ENCODE data around the gene TSSK2. TPM values are rescaled to one million over a fixed set of nuclear protein-coding genes. Genes with fewer than 3 reads are reported as not detected.

TSSK2 gene
- total RNA-seq, 1 donor from 2014 or later, result not detected

- H3K4me3 ChIP-seq (ENCODE audit: insufficient read depth, low read depth, low read length), result no peak overlapping the region
- H3K4me3 Mint-ChIP-seq (ENCODE audit: unreplicated experiment), result peak overlapping the region; percentile 99
- no peak overlapping the region for H2AFZ ChIP-seq (ENCODE audit: low read depth, low read length)
- H3K36me3 Mint-ChIP-seq (ENCODE audit: low read depth, unreplicated experiment), result peaks cover 16% of the 10 kb centered on the region
- H3K4me1 Mint-ChIP-seq (ENCODE audit: low read depth, unreplicated experiment), result peaks cover 4% of the 10 kb centered on the region
- no peak for TF ChIP-seq EZH2 (IDR thresholded peaks at IDR 0.05; ENCODE audit: insufficient read depth, low read length)
- TF ChIP-seq, protein P1, sequence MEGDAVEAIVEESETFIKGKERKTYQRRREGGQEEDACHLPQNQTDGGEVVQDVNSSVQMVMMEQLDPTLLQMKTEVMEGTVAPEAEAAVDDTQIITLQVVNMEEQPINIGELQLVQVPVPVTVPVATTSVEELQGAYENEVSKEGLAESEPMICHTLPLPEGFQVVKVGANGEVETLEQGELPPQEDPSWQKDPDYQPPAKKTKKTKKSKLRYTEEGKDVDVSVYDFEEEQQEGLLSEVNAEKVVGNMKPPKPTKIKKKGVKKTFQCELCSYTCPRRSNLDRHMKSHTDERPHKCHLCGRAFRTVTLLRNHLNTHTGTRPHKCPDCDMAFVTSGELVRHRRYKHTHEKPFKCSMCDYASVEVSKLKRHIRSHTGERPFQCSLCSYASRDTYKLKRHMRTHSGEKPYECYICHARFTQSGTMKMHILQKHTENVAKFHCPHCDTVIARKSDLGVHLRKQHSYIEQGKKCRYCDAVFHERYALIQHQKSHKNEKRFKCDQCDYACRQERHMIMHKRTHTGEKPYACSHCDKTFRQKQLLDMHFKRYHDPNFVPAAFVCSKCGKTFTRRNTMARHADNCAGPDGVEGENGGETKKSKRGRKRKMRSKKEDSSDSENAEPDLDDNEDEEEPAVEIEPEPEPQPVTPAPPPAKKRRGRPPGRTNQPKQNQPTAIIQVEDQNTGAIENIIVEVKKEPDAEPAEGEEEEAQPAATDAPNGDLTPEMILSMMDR (IDR thresholded peaks at IDR 0.05; ENCODE audit: insufficient read depth, low read depth, low read length), result no peak
- no peak overlapping the region for H3K9ac ChIP-seq (ENCODE audit: low read length)
- peak overlapping the region; percentile 96 for H3K4me2 ChIP-seq (ENCODE audit: low read length)
- H3K27me3 Mint-ChIP-seq (ENCODE audit: low read depth, unreplicated experiment), result peaks cover 26% of the 10 kb centered on the region
- H3K4me1 ChIP-seq (ENCODE audit: insufficient read depth, low read length), result no peaks in the 10 kb centered on the region
- no peak overlapping the region for H3K27ac ChIP-seq (ENCODE audit: low read depth, low read length)
- no peaks in the 10 kb centered on the region for H3K9me3 ChIP-seq (ENCODE audit: insufficient read depth, low read depth, low read length)
- FAIRE-seq (no peak), DNase-seq (ENCODE audit: low read depth) (no peak)
- peaks cover 22% of the 10 kb centered on the region for H3K79me2 ChIP-seq (ENCODE audit: insufficient read depth, low read length)
- peaks cover 21% of the 10 kb centered on the region for H3K36me3 ChIP-seq (ENCODE audit: insufficient read depth, low read length)
- peak overlapping the region; percentile 26 for H3K27ac Mint-ChIP-seq (ENCODE audit: unreplicated experiment)
- H3K27me3 ChIP-seq (ENCODE audit: insufficient read depth, low read length), result peaks cover 10% of the 10 kb centered on the region
- peaks cover 28% of the 10 kb centered on the region for H4K20me1 ChIP-seq (ENCODE audit: insufficient read depth, low read length)
- peaks cover 5% of the 10 kb centered on the region for H3K9me3 Mint-ChIP-seq (ENCODE audit: unreplicated experiment)
Observed at GRCh38 chr22:19143212-19143611, 12.1 kb downstream of the TSSK2 start.

- Mint-ChIP-seq H3K36me3 (ENCODE audit: low read depth, unreplicated experiment) (peaks cover 16% of the 10 kb centered on the region), H3K4me3 (ENCODE audit: unreplicated experiment) (peak overlapping the region; percentile 99), H3K4me1 (ENCODE audit: low read depth, unreplicated experiment) (peaks cover 4% of the 10 kb centered on the region), H3K27me3 (ENCODE audit: low read depth, unreplicated experiment) (peaks cover 30% of the 10 kb centered on the region), H3K27ac (ENCODE audit: unreplicated experiment) (peak overlapping the region; percentile 88), H3K9me3 (ENCODE audit: unreplicated experiment) (peaks cover 5% of the 10 kb centered on the region)
- Histone ChIP-seq H4K20me1 (ENCODE audit: insufficient read depth, low read length) (peaks cover 28% of the 10 kb centered on the region), H3K79me2 (ENCODE audit: insufficient read depth, low read length) (peaks cover 22% of the 10 kb centered on the region), H2AFZ (ENCODE audit: low read depth, low read length) (peak overlapping the region; percentile 86), H3K9me3 (ENCODE audit: insufficient read depth, low read depth, low read length) (no peaks in the 10 kb centered on the region), H3K27ac (ENCODE audit: low read depth, low read length) (peak overlapping the region; percentile 66), H3K27me3 (ENCODE audit: insufficient read depth, low read length) (peaks cover 18% of the 10 kb centered on the region), H3K4me1 (ENCODE audit: insufficient read depth, low read length) (no peaks in the 10 kb centered on the region), H3K4me2 (ENCODE audit: low read length) (peak overlapping the region; percentile 96), H3K36me3 (ENCODE audit: insufficient read depth, low read length) (peaks cover 21% of the 10 kb centered on the region), H3K4me3 (ENCODE audit: insufficient read depth, low read depth, low read length) (peak overlapping the region; percentile 90), H3K9ac (ENCODE audit: low read length) (peak overlapping the region; percentile 96)
- FAIRE-seq (no peak), DNase-seq (ENCODE audit: low read depth) (peak; percentile 12)
- no peak for TF ChIP-seq EZH2 (IDR thresholded peaks at IDR 0.05; ENCODE audit: insufficient read depth, low read length)
- TF ChIP-seq, protein P1 (IDR thresholded peaks at IDR 0.05; ENCODE audit: insufficient read depth, low read depth, low read length), result no peak
Observed at GRCh38 chr22:19143967-19144400, 12.9 kb downstream of the TSSK2 start.

DNA sequence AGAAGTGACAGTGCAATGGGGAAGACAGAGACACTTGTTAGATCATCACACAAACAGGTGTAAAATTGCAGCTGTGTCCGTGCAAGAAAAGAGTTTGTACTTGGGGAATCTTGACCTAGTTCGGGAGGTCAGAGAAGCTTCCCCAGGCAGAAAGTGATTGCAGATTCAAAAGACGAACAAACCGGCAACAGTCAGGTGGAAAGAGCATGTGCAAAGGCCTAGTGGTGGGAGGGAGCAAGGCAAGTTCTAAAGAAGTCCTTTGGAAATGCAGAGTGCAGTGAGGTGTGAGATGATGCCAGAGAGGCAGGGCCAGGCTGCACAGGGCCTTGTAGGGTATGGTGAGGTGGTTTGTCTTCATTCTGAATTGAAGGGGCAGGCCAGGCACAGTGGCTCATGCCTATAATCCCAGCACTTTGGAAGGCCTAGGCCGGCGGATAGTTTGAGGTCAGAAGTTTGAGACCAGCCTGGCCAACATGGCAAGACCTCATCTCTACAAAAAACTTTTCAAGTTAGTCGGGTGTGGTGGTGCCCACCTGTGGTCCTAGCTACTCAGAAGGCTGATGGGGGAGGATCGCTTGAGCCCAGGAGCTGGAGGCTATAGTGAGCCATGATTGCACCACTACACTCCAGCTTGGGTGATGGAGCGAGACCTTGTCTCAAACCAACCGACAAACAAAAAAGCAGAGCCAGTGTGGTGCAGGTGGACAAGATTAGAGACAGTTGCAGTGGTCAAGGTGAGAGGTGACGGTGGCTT lies 15.3 kb downstream of the TSSK2 start:
- peaks cover 7% of the 10 kb centered on the region for H3K36me3 Mint-ChIP-seq (ENCODE audit: low read depth, unreplicated experiment)
- Histone ChIP-seq H3K4me2 (ENCODE audit: low read length) (no peak overlapping the region), H3K27ac (ENCODE audit: low read depth, low read length) (no peak overlapping the region), H3K9me3 (ENCODE audit: insufficient read depth, low read depth, low read length) (no peaks in the 10 kb centered on the region), H3K36me3 (ENCODE audit: insufficient read depth, low read length) (peaks cover 5% of the 10 kb centered on the region), H3K79me2 (ENCODE audit: insufficient read depth, low read length) (peaks cover 22% of the 10 kb centered on the region), H4K20me1 (ENCODE audit: insufficient read depth, low read length) (peaks cover 9% of the 10 kb centered on the region), H2AFZ (ENCODE audit: low read depth, low read length) (no peak overlapping the region), H3K4me3 (ENCODE audit: insufficient read depth, low read depth, low read length) (no peak overlapping the region), H3K9ac (ENCODE audit: low read length) (no peak overlapping the region), H3K27me3 (ENCODE audit: insufficient read depth, low read length) (peaks cover 28% of the 10 kb centered on the region), H3K4me1 (ENCODE audit: insufficient read depth, low read length) (no peaks in the 10 kb centered on the region)
- H3K9me3 Mint-ChIP-seq (ENCODE audit: unreplicated experiment), result peaks cover 10% of the 10 kb centered on the region
- peaks cover 37% of the 10 kb centered on the region for H3K27me3 Mint-ChIP-seq (ENCODE audit: low read depth, unreplicated experiment)
- DNase-seq (ENCODE audit: low read depth) (no peak), FAIRE-seq (no peak)
- peaks cover 4% of the 10 kb centered on the region for H3K4me1 Mint-ChIP-seq (ENCODE audit: low read depth, unreplicated experiment)
- H3K27ac Mint-ChIP-seq (ENCODE audit: unreplicated experiment), result no peak overlapping the region
- no peak overlapping the region for H3K4me3 Mint-ChIP-seq (ENCODE audit: unreplicated experiment)
- TF ChIP-seq, protein P1 (IDR thresholded peaks at IDR 0.05; ENCODE audit: insufficient read depth, low read depth, low read length), result no peak
- TF ChIP-seq EZH2 (IDR thresholded peaks at IDR 0.05; ENCODE audit: insufficient read depth, low read length), result no peak

Data from astrocyte (in vitro differentiated cells and primary cell).